Caco-2 (cell line): ENCODE data around the gene FKBP7. TPM values are rescaled to one million over a fixed set of nuclear protein-coding genes. Genes with fewer than 3 reads are reported as not detected.

Source experiments
- BruUV-seq: library from RNA; stranded (reverse); fragments of 400-500 nt; replicated peaks from 2 replicates; lab custom pipeline; 2021; lab: Mats Ljungman, UMichigan
- CTCF ChIA-PET: fragments of 300-600 bp; sonication (Branson Sonifier 250); formaldehyde crosslinking; loops from one replicate; lab custom pipeline; 2022; ENCODE audit warnings: antibody characterized with exemption; lab: Charles Lee
- POLR2A ChIA-PET: fragments of 300-600 bp; sonication (Branson Sonifier 250); formaldehyde crosslinking; loops from one replicate; lab custom pipeline; 2022; ENCODE audit warnings: antibody characterized with exemption; lab: Charles Lee
- DNase-seq, 2 experiments: peaks; one replicate each; pipeline versions ENCODE4 v3.0.0 to v3.0.0-alpha.2; 2020 to 2022
- H3K27me3 ChIP-seq: replicated peaks from 2 replicates; pipeline ENCODE4 v1.6.0; 2011; ENCODE audit warnings: low read length; ENCODE audit not compliant: control insufficient read depth, insufficient read depth
- H3K36me3 ChIP-seq: 2 replicates; pipeline ENCODE4 v1.5.1; 2011; ENCODE audit warnings: low read length; ENCODE audit not compliant: control insufficient read depth, insufficient read depth
- H3K4me1 ChIP-seq: fragments of 250-450 bp; sonication (Bioruptor Pico); 2 replicates; pipeline ENCODE4 v1.5.1; 2020; ENCODE audit warnings: mild to moderate bottlenecking
- H3K4me3 ChIP-seq: 2 replicates; pipeline ENCODE4 v1.5.1; 2011; ENCODE audit warnings: low read depth, mild to moderate bottlenecking, control low read depth, low read length
- H3K9me3 ChIP-seq: fragments of 250-450 bp; sonication (Bioruptor Pico); 2 replicates; pipeline ENCODE4 v1.5.1; 2020; ENCODE audit warnings: mild to moderate bottlenecking, moderate library complexity
- H3K27ac Mint-ChIP-seq: one replicate; pipeline ENCODE4 v1.8.0; 2022; ENCODE audit warnings: mixed read lengths; ENCODE audit not compliant: unreplicated experiment
- H3K27me3 Mint-ChIP-seq: one replicate; pipeline ENCODE4 v1.8.0; 2022; ENCODE audit warnings: mixed read lengths; ENCODE audit not compliant: insufficient read depth, unreplicated experiment
- H3K36me3 Mint-ChIP-seq: one replicate; pipeline ENCODE4 v1.8.0; 2022; ENCODE audit warnings: mild to moderate bottlenecking, mixed read lengths; ENCODE audit not compliant: insufficient read depth, unreplicated experiment
- H3K4me1 Mint-ChIP-seq: one replicate; pipeline ENCODE4 v1.8.0; 2022; ENCODE audit warnings: low read depth, mixed read lengths; ENCODE audit not compliant: unreplicated experiment
- H3K4me3 Mint-ChIP-seq: one replicate; pipeline ENCODE4 v1.8.0; 2022; ENCODE audit warnings: mild to moderate bottlenecking, moderate library complexity, mixed read lengths; ENCODE audit not compliant: unreplicated experiment
- H3K9me3 Mint-ChIP-seq: one replicate; pipeline ENCODE4 v1.8.0; 2022; ENCODE audit warnings: mixed read lengths; ENCODE audit not compliant: unreplicated experiment
- CTCF ChIP-seq, 2 experiments: fragments of 200-600 bp in 1 of 2; IDR thresholded peaks; 1 replicate in 1 of 2; 2 replicates in 1 of 2; pipeline versions ENCODE4 v1.5.1 to v1.8.0; 2011 to 2022; ENCODE audit warnings: antibody characterized with exemption in 1 of 2, control low read depth in 1 of 2, inconsistent platforms in 1 of 2, low read depth in 1 of 2, low read length in 1 of 2, mild to moderate bottlenecking in 1 of 2, moderate library complexity in 1 of 2; ENCODE audit not compliant: insufficient read depth in 1 of 2, severe bottlenecking in 1 of 2, unreplicated experiment in 1 of 2
- intact Hi-C: fragments of 100-400 bp; cut with micrococcal nuclease; formaldehyde crosslinking; loops from one replicate; pipeline ENCODE4 v1.10.0; 2022; ENCODE audit not compliant: unreplicated experiment
- total RNA-seq: library from RNA; stranded (reverse); gene quantifications from 2 replicates; pipeline ENCODE4 v1.2.3, GENCODE V29; 2022

Gene FKBP7
- total RNA-seq, 1 experiment from 2014 or later: 2.4 TPM

- H3K36me3 ChIP-seq: no peaks in the 10 kb centered on the region
- H3K4me3 ChIP-seq: no peak overlapping the region
- Mint-ChIP-seq H3K27me3 (no peaks in the 10 kb centered on the region), H3K9me3 (no peaks in the 10 kb centered on the region), H3K27ac (no peak overlapping the region), H3K36me3 (peaks cover 16% of the 10 kb centered on the region), H3K4me1 (no peaks in the 10 kb centered on the region), H3K4me3 (no peak overlapping the region)
- no peaks in the 10 kb centered on the region for H3K4me1 ChIP-seq
- intact Hi-C loops: no loop called here
- no peaks in the 10 kb centered on the region for H3K9me3 ChIP-seq
- CTCF ChIA-PET: no interaction called here
- DNase-seq: no peak
- no peaks in the 10 kb centered on the region for H3K27me3 ChIP-seq
- BruUV-seq: no TSS peak
- POLR2A ChIA-PET: no interaction called here
- no peak for TF ChIP-seq CTCF (IDR thresholded peaks at IDR 0.05; ENCODE audit: insufficient read depth in 1 of 2, low read depth in 1 of 2, low read length in 1 of 2, severe bottlenecking in 1 of 2, unreplicated experiment in 1 of 2)
Observed at GRCh38 chr2:178506101-178506500, 27.7 kb upstream of the FKBP7 start.

GRCh38 chr2:178502751-178503150 is 24.4 kb upstream of the FKBP7 start:
- POLR2A ChIA-PET: no interaction called here
- CTCF ChIA-PET: no interaction called here
- H3K4me1 ChIP-seq: no peaks in the 10 kb centered on the region
- DNase-seq: no peak
- no peaks in the 10 kb centered on the region for H3K27me3 ChIP-seq
- no peaks in the 10 kb centered on the region for H3K9me3 ChIP-seq
- intact Hi-C loops: no loop called here
- peaks cover 22% of the 10 kb centered on the region for H3K36me3 Mint-ChIP-seq
- no peak for TF ChIP-seq CTCF (IDR thresholded peaks at IDR 0.05; ENCODE audit: insufficient read depth in 1 of 2, low read depth in 1 of 2, low read length in 1 of 2, severe bottlenecking in 1 of 2, unreplicated experiment in 1 of 2)
- H3K36me3 ChIP-seq: no peaks in the 10 kb centered on the region; the same call in 1 of the 2 replicates
- no peaks in the 10 kb centered on the region for H3K9me3 Mint-ChIP-seq
- BruUV-seq: no TSS peak
- no peak overlapping the region for H3K4me3 ChIP-seq
- no peak overlapping the region for H3K4me3 Mint-ChIP-seq
- H3K27ac Mint-ChIP-seq: no peak overlapping the region
- no peaks in the 10 kb centered on the region for H3K4me1 Mint-ChIP-seq
- H3K27me3 Mint-ChIP-seq: no peaks in the 10 kb centered on the region

- Histone ChIP-seq H3K4me3 (no peak overlapping the region), H3K4me1 (no peaks in the 10 kb centered on the region), H3K27me3 (no peaks in the 10 kb centered on the region), H3K36me3 (no peaks in the 10 kb centered on the region; the same call in 1 of the 2 replicates), H3K9me3 (no peaks in the 10 kb centered on the region)
- ChIA-PET POLR2A (no interaction called here), CTCF (no interaction called here)
- intact Hi-C loops: no loop called here
- peaks cover 29% of the 10 kb centered on the region for H3K36me3 Mint-ChIP-seq
- no TSS peak for BruUV-seq
- TF ChIP-seq CTCF (IDR thresholded peaks at IDR 0.05; ENCODE audit: insufficient read depth in 1 of 2, low read depth in 1 of 2, low read length in 1 of 2, severe bottlenecking in 1 of 2, unreplicated experiment in 1 of 2): no peak
- no peak for DNase-seq
- H3K9me3 Mint-ChIP-seq: no peaks in the 10 kb centered on the region
- H3K4me3 Mint-ChIP-seq: no peak overlapping the region
- no peaks in the 10 kb centered on the region for H3K4me1 Mint-ChIP-seq
- no peaks in the 10 kb centered on the region for H3K27me3 Mint-ChIP-seq
- H3K27ac Mint-ChIP-seq: no peak overlapping the region
Observed at GRCh38 chr2:178499640-178500039, 21.2 kb upstream of the FKBP7 start.
